Measurements from ENCODE around the gene TBX5.

- TF ChIP-seq, protein P1, sequence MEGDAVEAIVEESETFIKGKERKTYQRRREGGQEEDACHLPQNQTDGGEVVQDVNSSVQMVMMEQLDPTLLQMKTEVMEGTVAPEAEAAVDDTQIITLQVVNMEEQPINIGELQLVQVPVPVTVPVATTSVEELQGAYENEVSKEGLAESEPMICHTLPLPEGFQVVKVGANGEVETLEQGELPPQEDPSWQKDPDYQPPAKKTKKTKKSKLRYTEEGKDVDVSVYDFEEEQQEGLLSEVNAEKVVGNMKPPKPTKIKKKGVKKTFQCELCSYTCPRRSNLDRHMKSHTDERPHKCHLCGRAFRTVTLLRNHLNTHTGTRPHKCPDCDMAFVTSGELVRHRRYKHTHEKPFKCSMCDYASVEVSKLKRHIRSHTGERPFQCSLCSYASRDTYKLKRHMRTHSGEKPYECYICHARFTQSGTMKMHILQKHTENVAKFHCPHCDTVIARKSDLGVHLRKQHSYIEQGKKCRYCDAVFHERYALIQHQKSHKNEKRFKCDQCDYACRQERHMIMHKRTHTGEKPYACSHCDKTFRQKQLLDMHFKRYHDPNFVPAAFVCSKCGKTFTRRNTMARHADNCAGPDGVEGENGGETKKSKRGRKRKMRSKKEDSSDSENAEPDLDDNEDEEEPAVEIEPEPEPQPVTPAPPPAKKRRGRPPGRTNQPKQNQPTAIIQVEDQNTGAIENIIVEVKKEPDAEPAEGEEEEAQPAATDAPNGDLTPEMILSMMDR (IDR thresholded peaks at IDR 0.05), result no peak
- no peak for TF ChIP-seq POLR2A (IDR thresholded peaks at IDR 0.05)
Observed at GRCh38 chr12:114316076-114316475, 89.9 kb downstream of the TBX5 start.
